Ovary (tissue), 3 donors: ENCODE results near the gene GDPGP1.

Source experiments
- EP300 ChIP-seq: sonication (generic); formaldehyde crosslinking; IDR thresholded peaks from one replicate; pipeline ENCODE4 v1.6.1; 2017; ENCODE audit warnings: antibody characterized with exemption
- POLR2A ChIP-seq: fragments of 450-650 bp; IDR thresholded peaks from one replicate; pipeline ENCODE4 v1.6.1; 2017; ENCODE audit warnings: antibody characterized with exemption, mild to moderate bottlenecking, moderate library complexity
- TF ChIP-seq, protein P1 (sequence below), 3 donors: fragments of 450-650 bp in 2 of 3; fragments of 200-600 bp in 1 of 3; IDR thresholded peaks; one replicate each; pipeline versions ENCODE4 v1.5.1 to v1.8.0; 2016 to 2022; ENCODE audit warnings: antibody characterized with exemption in 3 of 3, mild to moderate bottlenecking in 1 of 3
- donor health status: DM: no; HTN: no; CAD: no.

DNA sequence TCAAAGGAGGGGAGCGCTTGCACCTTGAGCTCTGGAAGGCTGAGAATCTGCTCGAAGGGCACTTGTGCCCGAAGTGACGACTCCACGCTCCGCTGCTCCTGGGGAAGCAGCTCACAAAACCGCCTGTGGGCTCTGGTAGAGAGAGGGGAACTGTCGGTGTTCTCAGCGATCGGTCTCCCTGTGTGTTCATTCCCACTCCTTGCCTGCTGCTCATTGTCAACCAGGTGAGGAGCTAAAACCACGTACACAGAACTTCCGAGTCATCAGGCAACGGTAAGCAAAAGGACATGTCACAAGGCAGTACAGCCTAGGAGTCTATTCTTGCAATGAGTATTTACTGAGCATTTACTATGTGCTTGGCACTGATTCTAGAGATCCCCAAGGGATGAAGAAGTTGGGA, 1.8 kb upstream of the GDPGP1 start:
- TF ChIP-seq, protein P1, sequence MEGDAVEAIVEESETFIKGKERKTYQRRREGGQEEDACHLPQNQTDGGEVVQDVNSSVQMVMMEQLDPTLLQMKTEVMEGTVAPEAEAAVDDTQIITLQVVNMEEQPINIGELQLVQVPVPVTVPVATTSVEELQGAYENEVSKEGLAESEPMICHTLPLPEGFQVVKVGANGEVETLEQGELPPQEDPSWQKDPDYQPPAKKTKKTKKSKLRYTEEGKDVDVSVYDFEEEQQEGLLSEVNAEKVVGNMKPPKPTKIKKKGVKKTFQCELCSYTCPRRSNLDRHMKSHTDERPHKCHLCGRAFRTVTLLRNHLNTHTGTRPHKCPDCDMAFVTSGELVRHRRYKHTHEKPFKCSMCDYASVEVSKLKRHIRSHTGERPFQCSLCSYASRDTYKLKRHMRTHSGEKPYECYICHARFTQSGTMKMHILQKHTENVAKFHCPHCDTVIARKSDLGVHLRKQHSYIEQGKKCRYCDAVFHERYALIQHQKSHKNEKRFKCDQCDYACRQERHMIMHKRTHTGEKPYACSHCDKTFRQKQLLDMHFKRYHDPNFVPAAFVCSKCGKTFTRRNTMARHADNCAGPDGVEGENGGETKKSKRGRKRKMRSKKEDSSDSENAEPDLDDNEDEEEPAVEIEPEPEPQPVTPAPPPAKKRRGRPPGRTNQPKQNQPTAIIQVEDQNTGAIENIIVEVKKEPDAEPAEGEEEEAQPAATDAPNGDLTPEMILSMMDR (IDR thresholded peaks at IDR 0.05) = no peak
- TF ChIP-seq POLR2A (no peak), EP300 (no peak)
